Measurements from ENCODE around the gene CDC6.

DNA sequence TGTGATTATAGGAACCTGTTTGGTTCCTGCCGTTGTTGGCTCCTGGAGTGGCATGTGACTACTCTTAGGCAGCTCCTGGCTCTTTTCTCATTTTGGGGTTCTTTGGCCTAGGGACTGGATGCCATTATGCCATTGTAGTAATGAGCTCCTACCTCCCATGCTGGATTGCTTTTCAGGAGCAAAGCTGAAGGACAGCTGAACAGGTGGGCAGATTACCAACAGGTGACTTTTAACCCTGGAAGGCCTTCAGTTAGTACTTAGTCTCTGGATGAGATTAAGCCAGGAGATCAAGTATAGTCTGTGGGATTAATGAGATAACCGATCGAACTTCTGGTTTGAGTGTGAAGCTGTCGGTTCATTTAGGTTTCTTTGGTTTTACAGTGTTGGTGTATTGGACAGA is 43.4 kb upstream of the CDC6 start:
- no peak for TF ChIP-seq POLR2A (IDR thresholded peaks at IDR 0.05)
- TF ChIP-seq, protein P1, sequence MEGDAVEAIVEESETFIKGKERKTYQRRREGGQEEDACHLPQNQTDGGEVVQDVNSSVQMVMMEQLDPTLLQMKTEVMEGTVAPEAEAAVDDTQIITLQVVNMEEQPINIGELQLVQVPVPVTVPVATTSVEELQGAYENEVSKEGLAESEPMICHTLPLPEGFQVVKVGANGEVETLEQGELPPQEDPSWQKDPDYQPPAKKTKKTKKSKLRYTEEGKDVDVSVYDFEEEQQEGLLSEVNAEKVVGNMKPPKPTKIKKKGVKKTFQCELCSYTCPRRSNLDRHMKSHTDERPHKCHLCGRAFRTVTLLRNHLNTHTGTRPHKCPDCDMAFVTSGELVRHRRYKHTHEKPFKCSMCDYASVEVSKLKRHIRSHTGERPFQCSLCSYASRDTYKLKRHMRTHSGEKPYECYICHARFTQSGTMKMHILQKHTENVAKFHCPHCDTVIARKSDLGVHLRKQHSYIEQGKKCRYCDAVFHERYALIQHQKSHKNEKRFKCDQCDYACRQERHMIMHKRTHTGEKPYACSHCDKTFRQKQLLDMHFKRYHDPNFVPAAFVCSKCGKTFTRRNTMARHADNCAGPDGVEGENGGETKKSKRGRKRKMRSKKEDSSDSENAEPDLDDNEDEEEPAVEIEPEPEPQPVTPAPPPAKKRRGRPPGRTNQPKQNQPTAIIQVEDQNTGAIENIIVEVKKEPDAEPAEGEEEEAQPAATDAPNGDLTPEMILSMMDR (IDR thresholded peaks at IDR 0.05) = no peak

Data from right lobe of liver (tissue), 4 donors.